ENCODE data around the gene IBA57. TPM values are rescaled to one million over a fixed set of nuclear protein-coding genes. Genes with fewer than 3 reads are reported as not detected.

Gene IBA57
- total and polyA plus RNA-seq, 4 donors: 2.8 to 21.4 (median 6.9) TPM

DNA sequence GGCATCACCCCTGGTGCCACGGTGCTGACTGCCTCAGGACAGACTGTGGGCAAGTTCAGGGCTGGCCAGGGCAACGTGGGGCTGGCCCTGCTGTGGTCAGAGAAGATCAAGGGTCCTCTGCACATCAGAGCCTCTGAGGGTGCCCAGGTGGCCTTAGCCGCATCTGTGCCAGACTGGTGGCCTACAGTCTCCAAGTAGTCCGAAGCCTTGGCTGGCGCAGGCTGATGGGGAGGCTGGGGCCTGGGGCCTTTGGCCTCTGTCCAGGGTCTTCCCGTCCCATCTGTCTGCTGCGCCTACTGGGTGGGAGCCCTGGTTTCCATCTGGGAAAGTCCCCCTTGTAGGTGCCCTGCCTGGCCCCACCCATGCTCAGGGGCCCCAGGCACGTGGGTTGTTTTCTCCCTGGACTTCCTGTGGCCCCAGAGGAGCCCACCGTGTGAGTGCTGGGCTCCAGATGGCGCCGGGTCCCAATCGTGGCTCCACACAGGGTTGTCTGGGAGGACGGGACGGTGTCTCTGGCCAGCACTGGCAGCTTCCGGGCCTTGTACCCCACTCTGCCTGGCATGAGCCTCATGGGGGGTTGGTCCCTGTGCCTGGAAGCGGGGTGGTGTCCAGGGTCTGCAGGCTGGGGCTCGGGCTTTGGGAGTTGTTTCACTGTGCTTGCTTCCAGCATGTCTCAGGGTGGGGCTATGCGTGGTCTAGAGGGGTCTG, 9.9 kb downstream of the IBA57 start:
- H3K27me3 ChIP-seq (ENCODE audit: control insufficient read depth in 3 of 3, insufficient read depth in 3 of 3, low read length in 2 of 3): no peaks in the 10 kb centered on the region
- peaks cover 0 to 16% (median 10%) of the 10 kb centered on the region in 4 donors for H3K36me3 ChIP-seq (ENCODE audit: control insufficient read depth in 4 of 4, insufficient read depth in 4 of 4, low read length in 4 of 4)
- DNase-seq (no peak), ATAC-seq (ENCODE audit: insufficient read depth, low FRiP score) (no peak)
- H3K4me3 ChIP-seq: no peak overlapping the region
- H3K4me1 ChIP-seq (ENCODE audit: control insufficient read depth in 5 of 5, insufficient read depth in 5 of 5, low read length in 5 of 5): peaks cover 0 to 14% (median 0%) of the 10 kb centered on the region in 5 donors
- WGBS, 2 donors: 84% methylated on average over 16 to 18 of the region's 18 CpGs
- H3K27ac ChIP-seq (ENCODE audit: low read depth in 1 of 2, low read length in 1 of 2): peak overlapping the region in 1 of 2 donors; percentile 68
- H3K9ac ChIP-seq (ENCODE audit: insufficient read depth in 1 of 2, low read length in 2 of 2): no peak overlapping the region
- TF ChIP-seq, protein P1, sequence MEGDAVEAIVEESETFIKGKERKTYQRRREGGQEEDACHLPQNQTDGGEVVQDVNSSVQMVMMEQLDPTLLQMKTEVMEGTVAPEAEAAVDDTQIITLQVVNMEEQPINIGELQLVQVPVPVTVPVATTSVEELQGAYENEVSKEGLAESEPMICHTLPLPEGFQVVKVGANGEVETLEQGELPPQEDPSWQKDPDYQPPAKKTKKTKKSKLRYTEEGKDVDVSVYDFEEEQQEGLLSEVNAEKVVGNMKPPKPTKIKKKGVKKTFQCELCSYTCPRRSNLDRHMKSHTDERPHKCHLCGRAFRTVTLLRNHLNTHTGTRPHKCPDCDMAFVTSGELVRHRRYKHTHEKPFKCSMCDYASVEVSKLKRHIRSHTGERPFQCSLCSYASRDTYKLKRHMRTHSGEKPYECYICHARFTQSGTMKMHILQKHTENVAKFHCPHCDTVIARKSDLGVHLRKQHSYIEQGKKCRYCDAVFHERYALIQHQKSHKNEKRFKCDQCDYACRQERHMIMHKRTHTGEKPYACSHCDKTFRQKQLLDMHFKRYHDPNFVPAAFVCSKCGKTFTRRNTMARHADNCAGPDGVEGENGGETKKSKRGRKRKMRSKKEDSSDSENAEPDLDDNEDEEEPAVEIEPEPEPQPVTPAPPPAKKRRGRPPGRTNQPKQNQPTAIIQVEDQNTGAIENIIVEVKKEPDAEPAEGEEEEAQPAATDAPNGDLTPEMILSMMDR (IDR thresholded peaks at IDR 0.05; ENCODE audit: control extremely low read depth, extremely low read depth): no peak
- no peaks in the 10 kb centered on the region for H3K9me3 ChIP-seq (ENCODE audit: control insufficient read depth in 4 of 4, insufficient read depth in 3 of 4, low read length in 3 of 4)

DNA sequence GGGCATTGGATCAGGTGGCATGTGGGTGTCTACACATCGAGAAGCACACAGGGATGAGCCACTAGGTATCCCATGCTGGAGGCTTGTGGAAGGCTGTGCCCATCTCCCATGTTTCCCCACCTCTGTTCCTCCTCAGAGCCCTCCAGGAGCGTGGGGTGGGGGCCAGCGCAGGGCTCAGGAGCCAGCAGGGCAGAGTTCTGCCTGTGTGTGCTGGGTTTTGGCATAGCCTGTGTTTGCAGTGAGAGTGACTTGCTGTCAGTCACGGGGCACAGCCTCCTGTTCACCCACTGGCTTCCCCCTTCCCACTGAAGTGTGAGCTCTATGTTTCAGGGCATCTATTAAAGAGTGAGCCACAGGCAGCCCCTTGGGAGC, 10.4 kb downstream of the IBA57 start:
- no peak for DNase-seq
- H3K27ac ChIP-seq (ENCODE audit: low read depth in 1 of 2, low read length in 1 of 2): peak overlapping the region in 1 of 2 donors; percentile 68

DNA sequence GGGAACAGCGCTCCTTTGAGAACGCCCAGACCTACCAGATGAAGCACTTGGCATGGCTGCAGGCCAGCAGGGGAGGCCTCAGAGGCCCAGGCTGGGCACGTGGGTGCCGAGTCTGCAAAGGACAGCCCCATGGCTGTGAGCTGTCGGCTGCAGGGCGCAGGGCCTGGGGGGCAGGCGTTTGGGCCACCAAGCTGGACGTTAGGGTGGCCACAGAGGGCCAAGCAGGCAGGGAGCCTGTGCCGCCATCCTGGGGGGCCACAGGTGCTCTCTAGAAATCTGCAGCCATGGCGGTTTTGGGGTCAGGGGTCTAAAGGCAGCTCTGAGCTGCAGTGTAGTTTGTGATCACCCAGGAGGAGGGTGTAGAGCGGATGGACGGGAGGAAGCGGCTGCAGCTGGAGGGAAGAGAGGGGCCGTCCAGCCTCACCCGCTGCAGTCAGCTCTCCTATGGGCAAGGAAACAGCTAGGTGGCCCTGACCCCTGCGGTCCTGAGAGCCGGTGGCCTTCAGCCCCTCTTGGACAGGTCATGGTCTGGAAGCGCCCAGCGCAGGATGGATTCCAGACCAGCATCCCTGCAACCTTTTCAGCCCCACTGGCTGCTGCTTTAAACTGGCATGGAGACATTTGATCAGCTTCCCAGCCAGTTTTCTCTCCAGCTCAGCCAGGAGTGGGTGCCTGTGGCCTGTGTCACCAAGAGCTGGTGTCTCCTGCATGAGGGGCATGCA, 11.0 kb downstream of the IBA57 start:
- TF ChIP-seq, protein P1 (IDR thresholded peaks at IDR 0.05; ENCODE audit: control extremely low read depth, extremely low read depth): no peak
- Histone ChIP-seq H3K27me3 (ENCODE audit: control insufficient read depth in 3 of 3, insufficient read depth in 3 of 3, low read length in 2 of 3) (no peaks in the 10 kb centered on the region), H3K36me3 (ENCODE audit: control insufficient read depth in 4 of 4, insufficient read depth in 4 of 4, low read length in 4 of 4) (peaks cover 0 to 16% (median 10%) of the 10 kb centered on the region in 4 donors), H3K9ac (ENCODE audit: insufficient read depth in 1 of 2, low read length in 2 of 2) (no peak overlapping the region), H3K4me1 (ENCODE audit: control insufficient read depth in 5 of 5, insufficient read depth in 5 of 5, low read length in 5 of 5) (peaks cover 0 to 16% (median 0%) of the 10 kb centered on the region in 5 donors), H3K9me3 (ENCODE audit: control insufficient read depth in 4 of 4, insufficient read depth in 3 of 4, low read length in 3 of 4) (no peaks in the 10 kb centered on the region), H3K27ac (ENCODE audit: low read depth in 1 of 2, low read length in 1 of 2) (peak overlapping the region in 1 of 2 donors; percentile 68), H3K4me3 (no peak overlapping the region)
- no peak for DNase-seq
- 74 to 75% methylated on average over 19 of the region's 19 CpGs for WGBS, 2 donors
- ATAC-seq (ENCODE audit: insufficient read depth, low FRiP score): no peak

More for the DNA sequence above, 10.4 kb downstream of the IBA57 start:
- H3K36me3 ChIP-seq (ENCODE audit: control insufficient read depth in 4 of 4, insufficient read depth in 4 of 4, low read length in 4 of 4): peaks cover 0 to 16% (median 10%) of the 10 kb centered on the region in 4 donors
- no peak overlapping the region for H3K9ac ChIP-seq (ENCODE audit: insufficient read depth in 1 of 2, low read length in 2 of 2)
- no peaks in the 10 kb centered on the region for H3K9me3 ChIP-seq (ENCODE audit: control insufficient read depth in 4 of 4, insufficient read depth in 3 of 4, low read length in 3 of 4)
- no peak overlapping the region for H3K4me3 ChIP-seq
- no peaks in the 10 kb centered on the region for H3K27me3 ChIP-seq (ENCODE audit: control insufficient read depth in 3 of 3, insufficient read depth in 3 of 3, low read length in 2 of 3)
- TF ChIP-seq, protein P1 (IDR thresholded peaks at IDR 0.05; ENCODE audit: control extremely low read depth, extremely low read depth): no peak
- H3K4me1 ChIP-seq (ENCODE audit: control insufficient read depth in 5 of 5, insufficient read depth in 5 of 5, low read length in 5 of 5): peaks cover 0 to 14% (median 0%) of the 10 kb centered on the region in 5 donors
- WGBS, 2 donors: 86 to 94% methylated on average over 4 of the region's 4 CpGs
- ATAC-seq (ENCODE audit: insufficient read depth, low FRiP score): no peak

All from lung (tissue), 12 donors.